Measurements from ENCODE around the gene SEPTIN3. TPM values are rescaled to one million over a fixed set of nuclear protein-coding genes. Genes with fewer than 3 reads are reported as not detected.

SEPTIN3 gene
- total and polyA plus RNA-seq, 10 of the 15 experiments (the other 5 are each of a cell fraction or from before 2014, with no cell fraction given): 0.05 to 3.1 (median 0.87) TPM

- H3K4me1 ChIP-seq (ENCODE audit: control insufficient read depth, insufficient read depth, low read length): peaks cover 81% of the 10 kb centered on the region
- peak overlapping the region; percentile 94 for H3K27ac ChIP-seq (ENCODE audit: control insufficient read depth, insufficient read depth)
- POLR2A ChIA-PET: interaction anchor here (0.8 to 12.6 kb wide), 4 partner anchors 9 to 72 kb away, joined by 3 to 599 read pairs (median 74); partner anchors contain the start of genes CENPM, SHISA8, SMIM45 and TNFRSF13C
- ATAC-seq (no peak), DNase-seq (ENCODE audit: low read depth, low spot score) (no peak), FAIRE-seq (no peak)
- H3K79me2 ChIP-seq (ENCODE audit: control insufficient read depth, insufficient read depth, low read length): peaks cover 19% of the 10 kb centered on the region
- CTCF ChIA-PET: interaction anchor here (0.5 to 8.3 kb wide), 4 partner anchors 10 to 237 kb away, joined by 3 to 234 read pairs (median 4); partner anchors contain the start of gene TNFRSF13C
- H3K9me3 ChIP-seq (replicated peaks; ENCODE audit: control insufficient read depth, insufficient read depth, low read length): no peaks in the 10 kb centered on the region
- 91% methylated on average over 17 of the region's 17 CpGs for WGBS (ENCODE audit: insufficient coverage, insufficient replicate concordance, low lambda C conversion rate, missing lambda C conversion rate)
- SMC1A ChIA-PET (ENCODE audit: uncharacterized antibody, unreplicated experiment): interaction anchor here (1.5 to 11.9 kb wide), 3 partner anchors 11 to 72 kb away, joined by 4 to 321 read pairs (median 41); partner anchors contain the start of genes CENPM and TNFRSF13C
- no peak overlapping the region for H3K4me3 ChIP-seq
- H2AFZ ChIP-seq (ENCODE audit: control insufficient read depth, low read depth, low read length): no peak overlapping the region
- no peaks in the 10 kb centered on the region for H3K27me3 ChIP-seq (replicated peaks in 1 of 2; ENCODE audit: control insufficient read depth in 2 of 2, insufficient read depth in 2 of 2, low read length in 1 of 2)
- H3K9ac ChIP-seq (ENCODE audit: control insufficient read depth, insufficient read depth, low read length): peak overlapping the region; percentile 16; the same call in 1 of the 2 replicates
- no peak overlapping the region for H3K4me2 ChIP-seq (ENCODE audit: control insufficient read depth, insufficient read depth)
- RAD21 ChIA-PET (ENCODE audit: unreplicated experiment): interaction anchor here (7.7 to 8.6 kb wide), 2 partner anchors 10 to 15 kb away, joined by 115 to 408 read pairs; partner anchors contain the start of genes CENPM, SMIM45 and TNFRSF13C
- no TSS peak for BruUV-seq (replicated peaks)
- H4K20me1 ChIP-seq (ENCODE audit: control insufficient read depth, insufficient read depth): no peaks in the 10 kb centered on the region
- intact Hi-C loops (cut with micrococcal nuclease; ENCODE audit: unreplicated experiment): no loop called here
- H3K36me3 ChIP-seq (ENCODE audit: control insufficient read depth in 2 of 2, insufficient read depth in 2 of 2, low read length in 1 of 2): peaks cover 5 to 15% of the 10 kb centered on the region in 2 experiments; a peak in 3 of 4 replicates
- in situ Hi-C loops (cut with MboI): no loop called here
- TF ChIP-seq HDGF (IDR thresholded peaks at IDR 0.05) (peak; percentile 46), ZNF687 (IDR thresholded peaks at IDR 0.05) (peak; percentile 51), CTCF (IDR thresholded peaks at IDR 0.05 in 2 of 3, conservative IDR thresholded peaks at IDR 0.05 in 1 of 3; ENCODE audit: control insufficient read depth in 2 of 3, extremely low read depth in 1 of 3, insufficient read depth in 1 of 3, low read depth in 3 of 3, low read length in 3 of 3) (no peak), SUPT20H (IDR thresholded peaks at IDR 0.05; ENCODE audit: borderline replicate concordance, control insufficient read depth, low read depth, low read length) (no peak), PML (IDR thresholded peaks at IDR 0.05; ENCODE audit: low read length) (no peak), ATF3 (IDR thresholded peaks at IDR 0.05; ENCODE audit: borderline replicate concordance, extremely low read depth, low read depth, low read length) (no peak), ZNF207 (IDR thresholded peaks at IDR 0.05; ENCODE audit: borderline replicate concordance) (no peak), DPF2 (IDR thresholded peaks at IDR 0.05) (no peak), KAT2A (conservative IDR thresholded peaks at IDR 0.05; ENCODE audit: control insufficient read depth, low read depth, low read length) (no peak), NFYA (IDR thresholded peaks at IDR 0.05; ENCODE audit: borderline replicate concordance, low read depth, low read length) (no peak), EZH2 (IDR thresholded peaks at IDR 0.05; ENCODE audit: borderline replicate concordance, control insufficient read depth, low read depth, low read length) (no peak), ZBTB11 (CRISPR knock-in tag; IDR thresholded peaks at IDR 0.05) (no peak)
These were observed 34.8 kb upstream of the SEPTIN3 start for GRCh38 chr22:41934284-41935014.

Measured in GM12878 (cell line).